Measurements from ENCODE around the gene WDFY4.

Gene WDFY4

DNA sequence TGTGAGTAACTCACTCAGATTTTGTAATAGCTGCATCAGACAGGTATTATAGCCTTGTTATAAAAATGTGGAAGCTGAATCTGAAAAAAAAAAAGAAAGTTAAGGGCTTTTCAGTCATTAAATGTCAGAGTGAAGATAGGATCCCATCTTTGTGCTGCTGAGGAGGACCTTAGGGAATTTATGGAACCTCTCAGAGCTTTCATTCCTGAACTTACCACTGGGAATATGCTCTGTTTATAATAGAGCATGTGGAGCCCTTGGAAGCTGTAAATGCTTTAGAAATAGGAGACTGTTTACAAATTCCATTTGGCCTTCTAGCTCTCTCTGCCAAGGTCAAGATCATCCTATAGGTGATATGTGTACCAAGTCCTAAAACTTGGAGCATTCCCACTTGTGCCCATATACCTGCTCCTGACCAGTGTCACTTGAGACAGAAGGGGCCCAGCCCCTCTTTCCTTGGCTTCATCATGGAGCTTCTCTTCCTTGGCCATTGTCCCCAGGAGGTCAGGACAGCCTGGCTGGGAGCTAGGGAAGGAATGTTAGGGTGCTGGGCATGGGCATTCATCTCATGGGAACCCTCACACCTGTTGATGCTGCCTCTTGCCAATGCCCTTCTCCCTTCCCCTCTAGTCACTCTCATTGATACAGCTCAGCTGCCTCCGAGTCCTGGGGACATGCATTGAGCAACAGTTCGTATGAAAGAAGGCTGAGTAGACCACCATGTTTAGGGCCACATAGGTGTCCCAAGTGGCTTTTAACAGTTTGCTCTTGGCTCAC, 149.7 kb downstream of the WDFY4 start:
- no peak for DNase-seq

DNA sequence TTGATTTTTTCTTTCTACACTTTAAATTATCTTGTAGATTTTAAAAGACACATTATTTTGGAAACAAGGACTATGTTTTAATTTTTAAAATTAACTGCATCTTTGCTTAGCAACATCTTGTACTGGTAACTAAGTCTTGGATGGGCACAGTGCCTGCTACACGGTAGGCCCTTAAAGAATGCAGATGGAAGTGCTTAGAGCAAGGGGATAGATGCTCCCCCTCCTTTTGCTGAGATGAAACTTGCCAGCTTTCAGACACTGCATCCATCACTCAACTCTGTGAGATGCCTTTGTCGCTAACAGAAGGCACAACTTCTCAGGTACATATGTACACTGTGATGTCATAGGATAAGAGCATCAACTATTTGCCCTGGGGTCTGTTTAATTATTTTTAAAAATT, 151.1 kb downstream of the WDFY4 start:
- DNase-seq = no peak

DNA sequence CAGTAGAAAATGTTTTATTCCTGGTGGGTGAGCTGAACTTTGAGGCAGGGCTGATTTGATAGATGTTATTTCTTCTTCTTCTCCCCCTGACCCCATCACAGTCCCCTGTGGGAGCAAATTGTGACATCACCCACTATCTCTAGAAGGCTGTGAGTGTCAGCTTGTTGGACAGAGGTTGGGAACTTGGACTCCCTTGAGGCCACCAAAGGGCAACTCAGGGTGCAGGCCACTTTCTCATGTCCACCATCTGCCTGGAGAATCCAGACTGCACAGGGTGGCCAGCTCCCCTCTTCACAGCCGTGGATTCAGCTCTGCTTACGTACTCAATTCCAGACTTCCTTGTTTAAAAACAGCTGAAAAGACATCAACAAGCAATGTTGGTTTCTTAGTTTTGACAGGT, 151.9 kb downstream of the WDFY4 start:
- no peak for DNase-seq

DNA sequence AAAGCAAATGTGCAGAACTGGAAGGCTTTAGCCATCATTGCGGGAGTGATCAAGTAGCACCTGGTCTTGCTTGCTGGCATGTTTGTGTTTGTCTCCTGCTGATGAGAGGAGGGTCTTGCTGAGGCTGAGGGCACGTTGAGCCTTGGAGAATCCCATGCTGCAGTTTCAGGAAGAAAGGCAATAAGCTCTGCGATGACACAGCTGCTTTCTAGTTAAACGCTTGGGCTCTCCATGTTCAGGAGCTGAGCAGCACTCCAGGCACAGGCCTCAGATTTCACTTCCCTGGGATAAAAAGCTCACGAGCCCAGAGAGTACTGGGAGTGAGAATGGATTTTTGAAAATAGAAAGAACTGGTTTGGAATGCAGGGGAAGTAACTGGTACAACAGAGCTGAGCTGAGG, 154.2 kb downstream of the WDFY4 start:
- DNase-seq = no peak

DNA sequence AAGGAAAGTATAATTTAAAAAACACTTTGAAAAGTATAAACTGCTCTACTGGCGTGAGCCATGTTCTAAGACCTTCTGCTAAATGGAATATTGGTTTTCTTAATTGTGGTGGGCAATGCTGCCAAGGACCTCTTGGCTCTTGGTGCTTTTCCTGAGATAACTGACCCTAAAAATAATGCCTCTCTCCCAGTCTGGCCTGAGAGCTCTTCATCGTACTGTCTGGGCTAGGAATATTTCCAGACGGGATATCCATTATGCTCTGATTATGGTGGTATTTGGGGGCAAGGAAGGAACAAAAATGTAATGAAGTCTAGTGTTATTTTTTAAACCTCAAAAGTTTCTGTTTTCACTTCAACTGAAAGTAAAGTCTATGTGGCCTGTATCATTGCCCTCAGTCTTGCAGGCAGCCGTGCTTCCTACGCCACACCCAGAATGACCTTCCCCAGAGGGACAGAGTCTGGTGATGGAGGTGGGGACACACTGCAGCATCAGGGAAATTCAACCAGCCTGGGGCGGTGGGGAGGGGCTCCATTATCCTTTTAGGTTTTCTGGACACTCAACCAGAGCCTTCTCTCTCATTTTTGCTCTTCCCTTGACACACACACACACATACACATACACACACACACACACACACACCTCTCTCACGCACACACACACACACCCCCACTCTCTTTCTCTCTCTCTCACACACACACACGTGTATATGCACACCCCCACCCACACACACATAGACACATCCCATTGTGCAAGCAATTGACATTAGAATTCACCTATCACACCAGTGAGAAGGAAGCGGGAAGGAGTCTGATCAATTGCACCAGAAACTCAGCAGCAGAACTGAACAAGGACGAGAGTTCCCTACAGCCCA, 155.4 kb downstream of the WDFY4 start:
- no peak for DNase-seq

DNA sequence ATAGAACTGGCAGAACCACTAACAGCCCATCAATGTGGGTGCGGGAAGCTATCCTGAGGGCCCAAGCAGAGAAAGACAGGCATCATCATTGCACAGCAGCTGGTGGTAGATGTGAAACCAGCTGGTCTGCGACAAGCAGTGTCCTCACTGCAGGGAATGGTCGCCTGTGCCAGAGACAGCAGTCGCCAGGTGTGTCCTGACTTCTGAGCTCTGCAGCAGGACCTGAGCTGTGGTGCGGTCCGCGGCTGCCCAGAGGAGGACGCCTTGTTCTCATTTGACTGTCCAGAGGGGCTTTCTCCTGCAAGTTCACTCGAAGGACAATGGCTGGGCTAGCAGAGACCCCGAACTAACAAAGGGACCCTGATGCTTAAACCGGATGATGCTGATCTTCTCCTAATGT, 157.6 kb downstream of the WDFY4 start:
- DNase-seq = no peak

DNA sequence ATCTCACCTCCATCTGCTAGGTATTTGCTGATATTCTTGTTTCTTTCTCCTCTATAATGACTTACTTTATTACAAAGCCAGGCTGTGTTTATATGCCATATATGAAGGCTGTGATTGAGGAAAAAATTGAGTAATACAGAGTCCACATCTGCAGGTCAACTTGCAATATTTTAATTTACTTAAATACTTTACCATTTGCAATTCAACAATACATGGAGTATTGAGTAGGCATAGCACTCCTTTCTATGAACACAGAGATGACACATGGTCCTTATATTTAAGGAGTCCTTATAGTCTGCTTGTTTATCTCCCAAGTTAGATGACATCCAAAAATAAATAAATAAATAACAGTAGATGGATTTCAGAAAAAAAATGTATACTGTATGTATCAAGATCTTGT, 158.5 kb downstream of the WDFY4 start:
- no peak for DNase-seq

DNA sequence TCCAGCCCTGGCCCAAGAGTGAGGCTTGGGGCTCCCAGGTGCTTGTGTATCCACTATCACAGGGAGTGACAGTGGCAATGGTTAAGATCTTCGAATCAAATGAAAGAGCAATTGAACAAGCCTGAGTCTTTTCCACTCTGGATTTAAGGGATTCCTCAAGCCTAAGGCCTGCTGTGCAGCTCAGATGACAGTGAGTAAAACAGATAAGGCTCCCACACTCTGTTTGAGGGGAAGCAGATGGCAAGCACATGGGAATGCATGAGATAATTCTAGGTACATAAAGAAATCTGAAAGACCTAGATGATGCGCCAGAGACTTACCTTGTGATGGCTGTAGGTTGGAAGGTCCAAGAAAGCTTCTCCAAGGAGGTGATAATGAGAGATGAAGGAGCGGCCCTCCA, 159.9 kb downstream of the WDFY4 start:
- no peak for DNase-seq

DNA sequence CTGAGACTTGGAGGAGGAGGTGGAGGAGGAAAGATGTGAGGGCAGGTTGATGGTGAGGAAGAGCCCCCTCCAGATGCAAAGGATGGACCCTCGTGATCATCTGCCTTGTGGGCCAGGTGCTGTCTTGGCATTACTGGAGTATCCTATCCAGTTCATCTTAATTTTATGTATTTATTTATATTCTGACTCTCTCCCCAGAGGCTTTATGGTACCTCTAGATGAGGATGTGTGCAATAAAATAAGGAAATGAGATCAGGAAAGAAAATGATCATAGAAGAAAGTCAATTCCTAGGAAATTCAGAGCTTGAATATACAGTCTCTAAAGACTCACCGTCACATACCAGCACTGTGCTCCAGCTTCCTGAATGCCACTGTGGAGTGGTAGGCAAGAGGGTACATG, 160.8 kb downstream of the WDFY4 start:
- no peak for DNase-seq

DNA sequence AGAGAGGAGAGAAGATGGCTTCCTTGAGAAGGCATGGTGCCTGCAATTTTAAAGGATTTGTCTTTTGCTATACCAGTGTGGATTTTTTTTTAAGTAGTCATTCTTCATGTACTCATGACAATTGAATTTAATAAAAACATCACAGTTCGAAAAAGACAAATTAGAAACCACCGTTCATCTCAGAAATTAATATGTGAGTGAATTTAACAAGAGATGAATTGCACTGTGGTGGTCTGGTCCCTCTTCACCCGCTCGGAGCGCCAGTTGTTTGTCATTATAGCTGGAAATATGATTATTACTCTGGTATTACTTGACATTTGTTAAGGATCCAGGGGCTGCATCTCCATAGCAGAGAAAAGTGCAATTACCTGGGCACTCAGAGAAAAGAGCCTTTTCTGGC, 163.0 kb downstream of the WDFY4 start:
- DNase-seq = no peak

DNA sequence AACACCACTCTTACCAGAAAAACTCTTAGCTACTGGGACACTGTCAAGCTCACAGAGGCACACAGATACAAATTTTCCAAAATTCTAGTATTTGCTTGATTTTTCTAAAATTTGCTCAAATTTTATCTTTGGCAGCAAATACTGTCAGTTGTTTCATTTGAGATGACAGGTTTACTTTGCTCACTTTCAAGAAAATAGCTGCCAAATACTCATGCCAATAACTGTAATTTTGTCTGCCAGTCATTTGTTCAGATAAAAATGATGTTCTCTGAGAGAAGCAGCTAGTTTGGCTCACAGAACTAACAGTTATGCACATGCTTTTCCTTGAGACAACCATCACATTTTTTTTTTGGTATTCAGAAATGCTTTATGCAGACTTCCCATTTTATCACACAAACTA, 172.2 kb downstream of the WDFY4 start:
- no peak for DNase-seq

DNA sequence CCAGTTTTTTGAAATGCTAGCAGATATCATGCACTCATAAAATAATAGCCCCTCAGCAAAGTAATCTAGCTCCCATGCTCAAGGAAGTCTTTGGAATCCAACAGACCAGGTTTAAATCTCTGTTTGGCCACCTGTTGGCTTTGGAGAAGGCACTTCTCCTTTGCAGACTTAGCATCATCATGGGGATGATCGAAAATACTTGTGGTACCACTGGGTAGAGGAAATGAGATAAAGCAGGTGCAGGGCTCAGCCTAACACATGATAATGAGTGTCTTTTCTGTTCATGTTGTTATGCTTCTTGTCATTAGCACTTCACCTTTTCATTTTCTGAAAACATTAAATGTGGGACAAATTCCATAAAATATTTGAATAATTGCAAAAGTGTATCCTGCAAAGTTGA, 187.6 kb downstream of the WDFY4 start:
- DNase-seq = no peak

DNA sequence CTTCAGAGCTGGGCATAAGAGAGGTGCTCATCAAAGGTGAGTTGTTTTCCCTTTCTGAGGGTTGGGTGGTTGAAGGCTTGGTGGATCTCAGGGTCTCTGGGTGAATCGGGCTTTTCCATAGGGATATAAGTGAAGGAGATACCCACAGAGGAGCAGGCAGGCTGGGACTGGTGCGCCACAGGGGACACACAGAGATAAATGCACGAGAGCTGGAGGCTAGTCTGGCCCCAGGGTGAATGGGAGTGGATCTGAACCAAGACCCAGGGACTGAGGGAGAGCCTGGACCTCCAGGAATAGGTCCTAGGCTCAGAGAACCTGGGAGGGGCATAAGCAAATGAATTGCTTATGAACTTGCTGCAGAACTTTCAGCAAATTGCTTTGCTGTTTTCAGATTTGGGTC, 193.4 kb downstream of the WDFY4 start:
- no peak for DNase-seq

DNA sequence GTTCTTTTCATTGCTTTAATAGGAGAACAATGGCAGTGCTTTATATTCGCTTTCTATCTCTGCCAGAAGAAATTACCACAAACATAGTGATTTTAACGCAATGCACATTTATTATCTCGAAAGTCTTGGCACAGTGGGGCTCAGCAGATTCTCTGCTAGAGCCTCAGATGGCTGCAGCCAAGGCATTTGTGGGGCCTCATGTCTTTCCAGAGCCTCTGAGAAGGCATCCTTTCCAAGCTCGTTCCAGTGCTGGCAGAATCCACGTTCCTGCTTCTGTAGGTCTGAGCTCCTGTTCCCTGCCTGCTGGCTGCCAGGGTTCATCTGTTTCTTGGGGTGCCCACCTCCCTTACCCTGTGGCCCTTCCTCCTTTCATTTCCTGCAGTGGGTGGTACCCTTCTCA, 194.8 kb downstream of the WDFY4 start:
- no peak for DNase-seq

DNA sequence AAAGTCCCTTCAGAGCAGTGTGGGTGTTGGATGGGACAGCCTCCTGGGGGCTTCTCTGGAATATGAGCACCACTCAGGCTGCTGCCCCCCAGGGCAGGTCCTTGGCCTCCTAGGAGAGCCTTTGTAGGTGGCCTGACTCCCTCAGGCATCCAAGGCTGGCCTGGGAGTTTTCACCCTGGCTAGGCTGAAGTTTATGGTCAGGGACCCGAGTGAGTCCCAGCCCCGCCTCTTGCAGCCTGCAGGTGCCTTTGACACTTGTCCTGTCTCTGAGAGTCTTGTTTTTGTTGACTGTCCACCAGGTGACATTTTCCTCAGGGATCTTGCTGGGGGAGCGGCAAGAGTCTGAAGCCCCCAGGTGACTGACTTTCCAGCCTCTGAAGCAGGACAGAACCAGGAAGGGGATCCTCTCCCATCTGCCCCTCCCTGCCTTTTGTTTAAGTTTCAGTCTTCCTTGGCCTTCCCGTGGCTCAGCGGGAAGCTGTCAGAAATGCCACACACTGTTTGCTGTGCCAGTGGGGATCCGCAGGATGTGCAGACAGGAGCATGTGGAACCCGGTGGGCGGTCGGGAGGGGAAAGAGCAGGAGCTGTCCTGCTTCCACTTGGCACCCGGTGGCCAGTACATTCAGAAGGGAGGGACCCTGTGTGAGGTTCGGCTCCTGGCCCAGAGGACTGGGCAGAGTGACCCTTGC, 195.5 kb downstream of the WDFY4 start:
- DNase-seq = no peak

DNA sequence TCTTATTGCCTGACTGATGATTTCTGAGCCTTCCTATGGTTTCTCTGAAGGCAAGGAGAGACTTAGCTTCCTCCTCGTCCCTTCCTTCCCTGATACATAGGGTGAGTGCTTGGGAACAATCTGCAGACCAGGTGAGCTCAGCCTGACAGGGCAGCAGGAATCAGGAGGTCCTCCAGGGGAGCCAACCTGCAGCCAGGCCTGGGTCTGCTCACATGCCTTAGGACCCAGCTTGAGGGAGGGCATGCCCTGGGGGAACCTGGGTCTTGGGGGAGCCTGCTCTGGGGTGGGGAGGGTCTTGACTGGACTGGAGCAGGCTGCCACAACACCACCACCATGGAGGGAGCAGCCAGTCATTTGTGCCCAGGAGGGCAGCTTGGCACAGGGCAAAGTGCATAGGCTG, 197.3 kb downstream of the WDFY4 start:
- no peak for DNase-seq

DNA sequence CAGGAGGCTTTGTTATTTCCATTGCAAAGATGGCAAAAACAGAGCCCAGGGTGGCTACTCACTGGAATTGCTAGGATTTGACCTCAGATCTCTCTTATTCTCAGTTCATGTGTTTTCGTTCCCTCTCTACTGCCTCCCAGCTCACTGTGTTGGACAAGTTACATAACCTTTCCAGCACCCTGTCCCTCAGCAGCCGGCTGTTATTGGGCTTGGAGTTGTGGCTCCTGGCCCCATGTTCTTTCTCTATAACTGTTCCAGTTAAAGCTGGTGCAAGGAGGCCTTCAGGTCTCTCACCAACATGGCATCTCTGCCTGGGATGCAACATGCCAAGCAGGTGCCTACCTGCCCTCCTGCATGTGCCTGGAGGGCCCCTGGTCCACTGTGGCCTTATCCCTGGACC, 198.2 kb downstream of the WDFY4 start:
- no peak for DNase-seq

DNA sequence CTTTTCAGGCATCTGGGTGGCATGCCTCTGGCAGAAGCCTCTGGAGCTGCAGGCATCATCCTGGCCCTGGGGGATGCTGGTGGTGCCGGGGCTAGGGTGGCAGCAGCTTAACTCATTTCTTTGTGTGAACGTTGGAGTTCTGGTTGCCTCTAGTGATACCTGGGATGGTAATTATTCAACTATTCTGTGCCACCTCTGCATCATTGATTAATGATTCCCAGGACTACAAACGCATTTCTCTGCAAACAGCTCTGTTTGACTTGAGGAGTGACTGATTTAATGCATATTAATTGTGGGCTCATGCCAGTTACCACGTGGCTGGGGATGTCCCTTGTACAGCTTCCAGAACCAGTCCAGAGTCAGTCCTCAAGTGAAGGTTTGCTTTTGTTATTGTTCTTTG, 199.0 kb downstream of the WDFY4 start:
- no peak for DNase-seq

DNA sequence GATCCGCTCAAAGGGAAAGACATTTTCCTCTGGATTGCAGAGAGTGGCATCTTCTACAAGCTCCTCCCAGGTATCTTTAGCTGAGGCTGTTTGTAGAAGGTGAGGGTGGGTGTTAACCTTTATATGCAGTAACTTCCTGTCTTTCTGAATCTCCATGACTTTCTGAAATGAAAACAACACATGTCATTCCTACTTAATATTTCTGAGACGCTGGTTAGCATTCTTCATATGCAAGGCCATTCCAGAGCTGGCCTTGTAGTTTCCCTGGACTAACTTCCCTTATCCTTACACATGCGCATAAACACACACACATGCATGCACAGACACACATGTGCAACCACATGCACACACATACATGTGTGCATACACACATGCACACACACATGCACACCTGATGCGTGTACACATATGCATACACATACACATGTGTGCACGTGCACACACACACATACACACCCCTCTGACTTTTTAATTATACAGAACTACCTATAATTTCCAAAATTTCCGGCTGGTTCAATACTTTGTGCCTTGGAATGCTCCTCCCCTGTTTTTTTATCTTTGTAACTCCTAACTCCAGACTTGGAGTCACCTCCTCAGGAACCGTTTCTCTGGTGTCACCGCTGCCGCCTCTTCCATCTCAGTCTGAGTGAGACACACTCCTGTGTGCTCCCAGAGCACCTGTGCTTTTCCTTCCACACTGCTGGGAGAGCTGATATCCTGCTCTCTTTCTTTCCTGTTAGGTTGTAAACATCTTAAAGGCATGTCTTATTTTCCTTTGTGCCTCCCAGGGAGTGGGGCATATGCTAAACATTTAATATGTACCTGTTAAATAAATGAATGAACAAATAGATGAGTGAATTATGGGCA, 199.7 kb downstream of the WDFY4 start:
- no peak for DNase-seq

DNA sequence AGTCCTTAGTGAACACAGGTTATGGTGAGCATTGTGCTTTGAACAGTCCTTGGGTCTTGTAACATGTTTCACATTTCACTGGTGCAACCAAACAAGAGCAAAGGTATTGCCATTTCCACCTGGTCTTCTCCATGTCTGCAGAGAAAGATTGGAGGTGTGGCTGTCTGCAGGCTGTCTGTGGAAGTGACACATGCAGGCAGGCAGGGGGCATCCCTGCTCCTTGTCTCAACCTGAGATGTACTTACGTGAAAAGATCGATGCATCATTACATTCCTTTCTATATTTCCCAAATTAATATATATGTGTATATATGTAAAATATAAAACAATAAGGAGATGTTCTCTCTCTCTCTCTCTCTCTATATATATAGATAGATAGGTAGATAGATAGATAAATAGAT, 200.7 kb downstream of the WDFY4 start:
- no peak for DNase-seq

DNA sequence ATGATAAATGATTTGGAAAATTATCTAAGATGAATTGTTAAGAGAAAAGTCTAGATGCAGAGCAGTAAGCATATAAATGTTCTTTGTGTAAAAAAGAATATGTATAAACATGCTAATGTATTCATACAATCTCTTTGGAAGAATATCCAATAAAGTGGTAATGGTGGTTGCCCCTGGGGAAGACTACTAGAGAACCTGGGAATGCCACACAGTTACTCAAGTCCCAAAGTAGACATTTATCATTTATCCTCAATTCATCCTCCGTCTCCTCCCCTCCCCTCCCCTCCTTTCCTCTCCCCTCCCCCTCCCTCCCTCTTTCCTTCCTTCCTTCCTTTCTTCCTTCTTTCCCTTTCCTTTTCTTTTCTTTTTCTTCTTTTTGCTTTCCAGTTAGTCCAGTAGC, 203.3 kb downstream of the WDFY4 start:
- no peak for DNase-seq

DNA sequence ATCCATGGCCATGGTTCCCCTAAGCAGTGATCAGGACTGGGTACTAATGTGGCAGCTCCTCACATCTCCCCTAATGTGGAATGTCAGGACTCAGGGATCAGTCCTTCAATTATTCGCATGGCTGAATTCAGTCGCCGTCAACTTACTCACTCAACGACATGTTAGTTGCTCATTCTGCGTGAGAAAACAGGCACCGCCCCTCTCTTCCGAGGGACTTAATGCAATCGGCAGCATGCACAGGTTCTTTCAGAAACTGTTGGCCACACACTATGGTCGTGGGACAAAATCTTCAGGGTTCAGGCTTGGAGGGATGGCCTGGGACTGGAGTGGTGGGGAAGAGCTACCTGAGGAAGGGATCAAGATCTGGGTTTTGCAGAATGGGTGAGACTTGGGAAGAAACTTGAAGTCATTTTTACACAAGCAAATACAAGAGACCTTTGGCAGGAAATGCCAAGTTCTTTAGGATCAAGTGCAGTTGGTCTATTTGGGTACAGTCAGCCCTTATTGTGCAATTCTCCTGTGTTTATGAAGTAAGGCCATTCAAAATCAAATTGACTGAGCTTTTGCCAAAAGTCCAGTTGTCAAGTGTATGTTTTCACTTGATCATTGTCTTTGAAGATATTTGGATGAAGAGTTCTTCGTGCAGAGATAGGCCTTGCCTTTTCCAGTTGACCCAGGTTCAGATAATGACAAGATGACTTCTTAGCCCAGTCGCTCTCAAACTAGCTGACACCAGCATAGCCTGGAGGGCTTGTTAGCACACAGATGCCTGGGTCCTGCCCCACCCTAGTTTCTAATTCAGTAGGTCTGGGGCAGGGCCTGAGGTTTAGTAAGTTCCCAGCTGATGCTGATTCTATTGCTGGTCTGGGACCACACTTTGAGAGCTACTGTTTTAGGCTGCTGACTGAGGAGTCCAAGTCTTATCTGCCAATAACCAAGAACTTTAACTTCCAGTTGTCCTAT, 206.5 kb downstream of the WDFY4 start:
- no peak for DNase-seq

Data from activated CD4-positive, alpha-beta T cell treated with anti-CD3 and anti-CD28 coated beads, Interleukin-2, amount 50 U/mL, for 1 hour (primary cell).